Stimulated activated CD4-positive, alpha-beta T cell treated with anti-CD3 and anti-CD28 coated beads, Interleukin-4, amount 100 ng/mL, for 48 hours (primary cell): Measurements from ENCODE around the gene PALM3.

Experiments
- DNase-seq, 2 donors: peaks; one replicate each; pipeline ENCODE4 v3.0.0-alpha.2; 2020; ENCODE audit warnings: low read depth in 2 of 2

The PALM3 gene, protein sequence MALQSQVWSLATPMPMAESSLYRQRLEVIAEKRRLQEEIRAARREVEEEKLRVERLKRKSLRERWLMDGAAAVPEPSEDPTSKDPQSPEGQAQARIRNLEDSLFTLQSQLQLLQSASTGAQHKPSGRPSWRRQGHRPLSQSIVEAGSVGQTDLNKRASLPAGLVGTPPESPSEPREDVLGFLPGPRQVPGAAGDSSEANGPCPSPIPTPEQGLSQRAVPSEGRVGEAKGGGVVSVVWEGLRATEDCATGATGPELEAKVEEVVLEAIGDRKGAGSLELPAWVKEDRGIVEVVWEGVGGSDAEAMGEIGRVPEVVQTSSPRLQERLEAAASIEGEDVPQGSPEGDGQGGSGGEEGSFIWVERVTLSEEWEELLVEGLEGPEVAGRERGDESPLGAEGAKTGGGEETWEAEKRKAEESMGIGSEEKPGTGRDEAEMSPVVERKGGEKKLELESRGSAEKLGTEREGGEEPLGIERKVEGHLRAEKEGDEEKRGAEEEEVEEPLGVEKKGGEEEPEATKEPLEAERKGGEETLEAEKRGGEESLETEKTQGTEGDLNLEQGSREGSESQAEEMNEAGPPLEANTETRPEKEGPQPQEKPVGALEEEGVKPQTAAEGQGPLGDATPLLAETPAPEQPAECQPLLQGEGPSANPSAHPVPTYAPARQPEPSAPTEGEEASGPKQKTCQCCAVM

GRCh38 chr19:14061751-14062557 is at the start of gene PALM3:
PALM3 (minus strand) TSS chr19:14062076; CDS start chr19:14061980, 96 bp downstream.
- DNase-seq = no peak

DNA sequence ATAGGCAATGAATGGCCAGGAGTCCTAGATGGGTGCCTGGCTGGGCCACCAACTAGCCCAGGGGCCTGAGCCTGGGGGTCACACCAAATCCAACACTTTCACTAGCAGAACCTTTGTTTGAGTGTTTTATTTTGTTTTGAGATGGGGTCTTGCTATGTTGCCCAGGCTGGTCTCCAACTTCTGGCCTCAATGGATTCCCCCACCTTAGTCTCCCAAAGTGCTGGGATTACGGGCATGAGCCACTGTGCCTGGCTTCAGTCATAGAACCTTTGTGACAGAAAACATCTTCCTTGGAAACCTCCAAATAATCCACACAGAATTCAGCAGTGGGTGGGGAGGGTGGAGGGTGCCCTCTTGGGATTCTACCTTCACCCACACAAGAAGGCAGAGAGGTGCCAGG is 49.6 kb upstream of the PALM3 start:
- DNase-seq = no peak

- no peak for DNase-seq
Measured at GRCh38 chr19:14110650-14111049, 48.8 kb upstream of the PALM3 start.

GRCh38 chr19:14107581-14108461 is 45.9 kb upstream of the PALM3 start:
- no peak for DNase-seq

DNA sequence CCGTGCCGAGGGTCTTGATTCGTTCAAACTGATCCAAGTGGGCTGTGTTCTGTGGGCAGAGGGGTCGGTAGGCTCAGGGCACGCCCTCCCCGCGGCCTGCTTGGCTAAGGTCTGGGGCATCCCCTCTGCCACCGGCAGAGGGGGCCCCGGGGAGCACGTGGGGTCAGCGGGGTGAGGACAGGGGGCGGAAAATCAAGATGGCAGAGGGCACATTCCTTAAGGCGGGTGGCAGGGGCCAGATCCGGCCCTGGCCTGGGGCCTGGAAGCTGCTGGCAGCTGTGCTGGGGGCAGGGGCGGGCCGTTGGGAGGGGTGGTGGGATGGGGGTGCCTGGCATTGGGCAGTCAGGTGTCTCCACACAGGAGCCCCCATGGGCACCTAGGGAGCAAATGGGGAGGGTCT is 45.0 kb upstream of the PALM3 start:
- no peak for DNase-seq

DNA sequence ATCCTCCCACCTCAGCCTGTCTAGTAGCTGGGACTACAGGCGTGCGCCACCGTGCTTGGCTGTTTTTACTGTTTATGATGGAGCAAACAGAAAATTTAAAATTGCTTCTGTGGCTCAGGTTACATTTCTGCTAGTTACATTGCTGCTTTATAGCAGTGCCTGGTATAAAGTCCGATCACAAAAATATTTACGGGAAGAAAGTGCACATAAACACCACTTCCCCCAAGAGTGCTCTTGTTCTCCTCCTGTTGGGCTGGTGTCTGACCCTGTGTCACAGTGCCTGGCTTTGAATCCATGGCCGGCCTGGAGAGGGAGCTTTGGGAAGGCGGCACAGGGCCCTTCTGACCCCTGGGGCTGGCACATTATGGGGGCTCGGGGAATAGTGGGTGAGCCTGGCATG is 43.8 kb upstream of the PALM3 start:
- DNase-seq = no peak

DNA sequence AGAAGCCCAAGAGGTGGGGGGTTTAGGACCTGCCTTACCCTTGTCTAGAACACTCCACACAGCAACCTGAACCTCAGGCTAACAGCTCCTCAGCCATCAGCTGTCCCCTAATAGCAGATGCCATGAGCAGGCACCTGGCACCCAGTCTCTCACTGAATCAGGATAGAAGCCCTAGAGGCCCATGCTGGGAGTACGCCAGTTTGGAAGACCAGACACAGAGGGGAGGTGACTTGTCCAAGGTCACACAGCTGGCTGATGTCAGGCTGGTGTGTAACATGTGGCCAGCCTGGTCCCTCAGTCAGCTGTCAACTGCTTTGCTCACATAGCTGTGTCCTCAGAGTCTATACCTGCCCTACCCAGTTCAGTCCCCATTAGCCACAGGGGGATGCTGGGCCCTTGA is 41.4 kb upstream of the PALM3 start:
- no peak for DNase-seq

GRCh38 chr19:14102756-14103155 is 40.9 kb upstream of the PALM3 start:
- no peak for DNase-seq

- no peak for DNase-seq
Measured at GRCh38 chr19:14102102-14102696, 40.3 kb upstream of the PALM3 start.

- no peak for DNase-seq
Measured at GRCh38 chr19:14101003-14101545, 39.2 kb upstream of the PALM3 start.

DNA sequence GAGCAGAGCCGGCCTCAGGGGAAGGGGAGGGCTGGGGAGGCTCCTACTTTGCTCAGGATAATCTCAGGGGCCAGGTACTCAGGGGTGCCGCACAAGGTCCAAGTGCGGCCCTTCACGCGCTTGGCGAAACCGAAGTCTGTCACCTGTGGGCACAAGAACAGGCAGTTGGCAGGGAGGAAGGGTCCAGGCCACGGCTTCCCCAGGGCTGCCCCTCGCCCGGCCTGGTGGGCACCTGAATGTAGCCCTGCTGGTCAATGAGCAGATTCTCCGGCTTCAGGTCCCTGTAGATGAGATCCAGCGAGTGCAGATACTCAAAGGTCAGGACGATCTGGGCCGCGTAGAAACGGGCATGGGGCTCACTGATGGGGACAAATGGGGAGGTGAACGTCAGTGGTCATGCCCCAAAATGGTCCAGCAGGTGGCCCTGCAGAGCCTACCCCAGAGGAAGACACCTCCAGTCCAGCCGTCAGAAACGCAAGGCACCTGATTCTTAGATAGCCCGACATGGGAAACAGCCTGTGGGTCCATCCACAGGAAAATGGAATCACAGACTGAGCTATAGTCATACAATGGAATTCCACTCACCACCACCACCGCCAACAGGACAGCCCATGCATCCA is 35.8 kb upstream of the PALM3 start:
- DNase-seq = no peak

- DNase-seq = no peak
Measured at GRCh38 chr19:14096272-14096992, 34.6 kb upstream of the PALM3 start.

- no peak for DNase-seq
Measured at GRCh38 chr19:14094854-14095253, 33.0 kb upstream of the PALM3 start.

GRCh38 chr19:14093117-14093823 is 31.4 kb upstream of the PALM3 start:
- DNase-seq = no peak

DNA sequence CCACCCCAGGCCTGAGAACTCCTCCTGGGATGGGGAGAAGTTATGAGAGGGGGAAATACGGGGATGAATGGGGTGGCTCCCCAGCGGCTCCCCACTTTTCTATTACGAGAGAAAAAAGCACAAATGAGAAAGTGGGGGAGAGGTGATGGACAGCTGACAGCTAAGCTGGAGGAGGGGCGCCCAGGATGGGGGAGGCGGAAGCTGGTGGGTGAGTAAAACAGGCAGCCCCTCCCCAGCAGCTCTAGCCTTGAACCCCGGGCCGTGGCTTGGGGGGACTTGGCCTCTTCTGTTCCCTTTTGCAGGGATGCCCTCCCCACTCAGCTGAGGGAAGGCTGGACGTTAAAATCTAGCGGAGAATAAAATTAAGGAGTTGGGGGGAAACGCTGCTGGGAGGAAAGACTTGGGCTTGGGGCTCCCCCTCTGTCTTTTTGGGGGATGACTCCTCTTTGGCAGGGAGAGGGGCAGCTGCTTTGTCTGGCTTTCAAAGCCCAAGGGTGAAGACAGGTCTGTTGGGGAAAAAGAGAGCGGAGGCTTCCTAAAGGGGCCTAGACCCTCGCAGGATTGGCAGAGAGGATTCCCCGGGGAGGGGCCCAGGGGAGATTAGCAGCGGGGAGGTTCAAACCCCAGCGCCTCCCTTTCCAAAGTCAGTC is 30.1 kb upstream of the PALM3 start:
- no peak for DNase-seq

DNA sequence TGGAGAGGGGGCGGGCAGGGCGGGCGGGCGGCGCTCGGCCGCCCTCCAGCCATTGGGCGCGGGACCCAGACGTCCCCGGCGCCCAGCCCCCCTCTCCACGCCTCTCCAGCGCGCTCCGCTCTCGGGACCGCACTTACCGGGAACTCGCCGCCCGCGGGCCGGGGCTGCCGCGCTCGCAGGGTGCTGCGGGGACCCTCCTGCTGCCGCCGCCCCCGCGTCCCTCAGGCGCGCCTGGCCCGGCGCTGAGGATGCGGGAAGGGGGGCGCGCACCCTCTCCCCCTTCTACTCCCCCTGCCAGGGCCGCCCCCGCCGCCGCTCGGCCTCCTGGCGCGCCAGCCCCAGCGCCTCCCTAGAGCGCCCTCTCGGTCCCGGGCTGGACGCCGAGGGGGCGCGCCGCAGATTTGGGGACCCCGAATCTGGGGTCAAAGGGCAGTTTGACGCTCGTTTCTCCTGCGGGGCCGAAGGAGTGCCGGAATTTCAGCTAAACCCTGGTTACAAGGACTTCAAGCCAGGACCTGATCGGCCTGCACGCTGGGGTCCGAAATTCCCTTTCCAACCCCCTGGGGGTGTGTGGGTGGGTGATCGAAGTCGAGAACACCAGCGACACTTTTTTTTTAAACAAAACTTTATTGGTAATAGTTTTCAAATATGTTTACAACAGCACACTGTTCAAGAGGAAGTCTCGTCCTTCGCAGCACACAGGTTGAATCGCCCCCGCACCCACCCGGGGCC is 29.4 kb upstream of the PALM3 start:
- DNase-seq = peak in 1 of 2 donors; percentile 68

GRCh38 chr19:14090509-14091080 is 28.7 kb upstream of the PALM3 start, which contains the start of gene SAMD1:
SAMD1 (minus strand) TSS chr19:14090751.
- peak; percentile 71 to 80 for DNase-seq
